SK-N-SH (cell line): Measurements from ENCODE around the gene DENND2C. TPM values are rescaled to one million over a fixed set of nuclear protein-coding genes. Genes with fewer than 3 reads are reported as not detected.

Experiments
- CHD2 ChIP-seq: fragments of 150-350 bp; IDR thresholded peaks from 2 replicates; pipeline ENCODE4 v1.6.1; 2018; ENCODE audit warnings: low read length; ENCODE audit not compliant: partially characterized antibody
- ELF1 ChIP-seq: IDR thresholded peaks from 2 replicates; pipeline ENCODE4 v1.4.0; 2012
- EP300 ChIP-seq, 2 experiments: IDR thresholded peaks; 2 replicates each; pipeline versions ENCODE4 v1.4.0 to v1.6.1; 2012; ENCODE audit warnings: borderline replicate concordance in 1 of 2, low read depth in 1 of 2, low read length in 1 of 2
- FOXJ3 ChIP-seq: sonication (generic); formaldehyde crosslinking; IDR thresholded peaks from 2 replicates; pipeline ENCODE4 v1.5.1; 2020; ENCODE audit warnings: mild to moderate bottlenecking, missing genetic modification reagents
- IRF3 ChIP-seq: fragments of 150-350 bp; IDR thresholded peaks from 2 replicates; pipeline ENCODE4 v1.6.1; 2016; ENCODE audit warnings: mild to moderate bottlenecking, low read depth, low read length
- JUND ChIP-seq: IDR thresholded peaks from 2 replicates; pipeline ENCODE4 v1.4.0; 2012
- NFIC ChIP-seq: IDR thresholded peaks from 2 replicates; pipeline ENCODE4 v1.4.0; 2012; ENCODE audit warnings: borderline replicate concordance
- NRF1 ChIP-seq: IDR thresholded peaks from 2 replicates; pipeline ENCODE4 v1.6.1; 2012; ENCODE audit warnings: low read depth, mild to moderate bottlenecking, low read length
- RAD21 ChIP-seq: IDR thresholded peaks from 2 replicates; pipeline ENCODE4 v1.6.1; 2012; ENCODE audit warnings: mild to moderate bottlenecking, low read length
- REST ChIP-seq: IDR thresholded peaks from 2 replicates; pipeline ENCODE4 v1.6.1; 2012; ENCODE audit warnings: mild to moderate bottlenecking, low read depth, low read length, moderate library complexity
- RXRA ChIP-seq: IDR thresholded peaks from 2 replicates; pipeline ENCODE4 v1.4.0; 2012; ENCODE audit warnings: low read depth, mild to moderate bottlenecking, borderline replicate concordance
- TAF1 ChIP-seq: IDR thresholded peaks from 2 replicates; pipeline ENCODE4 v1.6.1; 2012; ENCODE audit warnings: low read depth, mild to moderate bottlenecking, low read length, moderate library complexity, borderline replicate concordance
- TCF12 ChIP-seq: IDR thresholded peaks from 2 replicates; pipeline ENCODE4 v1.4.0; 2012
- TEAD4 ChIP-seq: IDR thresholded peaks from 2 replicates; pipeline ENCODE4 v1.4.0; 2012; ENCODE audit warnings: mild to moderate bottlenecking, borderline replicate concordance; ENCODE audit not compliant: insufficient read depth
- USF2 ChIP-seq: fragments of 150-350 bp; IDR thresholded peaks from 2 replicates; pipeline ENCODE4 v1.6.1; 2017; ENCODE audit warnings: antibody characterized with exemption, low read length, low read depth, borderline replicate concordance
- polyA plus RNA-seq, 3 experiments: library from polyadenylated mRNA; depleted of rRNA; stranded (reverse); fragments of >200 nt; gene quantifications; 2 replicates each; pipeline ENCODE4 v1.2.3, GENCODE V29; 2012
- TF ChIP-seq, protein P1 (sequence below): fragments of 200-600 bp; sonication (generic); IDR thresholded peaks from 2 replicates; pipeline ENCODE4 v1.6.1; 2017; ENCODE audit warnings: antibody characterized with exemption, mild to moderate bottlenecking, moderate library complexity
- TF ChIP-seq, protein P2 (sequence below): IDR thresholded peaks from 2 replicates; pipeline ENCODE4 v1.4.0; 2012; ENCODE audit warnings: low read depth, borderline replicate concordance

DENND2C gene
- polyA plus RNA-seq, 1 of the 3 experiments (the other 2 are of a cell fraction): 0.03 TPM

GRCh38 chr1:114716304-114717170, 46.7 kb upstream of the DENND2C start, which contains the start of gene NRAS (continued):
- TF ChIP-seq ELF1 (peak; percentile 92), CHD2 (peak; percentile 84), TAF1 (peak; percentile 64), TEAD4 (0 out of 2 replicates have a peak, but pooled peaks have one; percentile 7), TCF12 (no peak), NFIC (no peak), IRF3 (no peak), RAD21 (no peak), JUND (peak; percentile 25), EP300 (IDR thresholded peaks at IDR 0.05; ENCODE audit: borderline replicate concordance in 1 of 2, low read depth in 1 of 2, low read length in 1 of 2) (peak; percentile 17 to 34; a peak in 2 of 4 replicates), NRF1 (no peak), FOXJ3 (no peak), RXRA (no peak), USF2 (peak; percentile 87), REST (no peak)
- TF ChIP-seq, protein P1, sequence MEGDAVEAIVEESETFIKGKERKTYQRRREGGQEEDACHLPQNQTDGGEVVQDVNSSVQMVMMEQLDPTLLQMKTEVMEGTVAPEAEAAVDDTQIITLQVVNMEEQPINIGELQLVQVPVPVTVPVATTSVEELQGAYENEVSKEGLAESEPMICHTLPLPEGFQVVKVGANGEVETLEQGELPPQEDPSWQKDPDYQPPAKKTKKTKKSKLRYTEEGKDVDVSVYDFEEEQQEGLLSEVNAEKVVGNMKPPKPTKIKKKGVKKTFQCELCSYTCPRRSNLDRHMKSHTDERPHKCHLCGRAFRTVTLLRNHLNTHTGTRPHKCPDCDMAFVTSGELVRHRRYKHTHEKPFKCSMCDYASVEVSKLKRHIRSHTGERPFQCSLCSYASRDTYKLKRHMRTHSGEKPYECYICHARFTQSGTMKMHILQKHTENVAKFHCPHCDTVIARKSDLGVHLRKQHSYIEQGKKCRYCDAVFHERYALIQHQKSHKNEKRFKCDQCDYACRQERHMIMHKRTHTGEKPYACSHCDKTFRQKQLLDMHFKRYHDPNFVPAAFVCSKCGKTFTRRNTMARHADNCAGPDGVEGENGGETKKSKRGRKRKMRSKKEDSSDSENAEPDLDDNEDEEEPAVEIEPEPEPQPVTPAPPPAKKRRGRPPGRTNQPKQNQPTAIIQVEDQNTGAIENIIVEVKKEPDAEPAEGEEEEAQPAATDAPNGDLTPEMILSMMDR: no peak
- TF ChIP-seq, protein P2, sequence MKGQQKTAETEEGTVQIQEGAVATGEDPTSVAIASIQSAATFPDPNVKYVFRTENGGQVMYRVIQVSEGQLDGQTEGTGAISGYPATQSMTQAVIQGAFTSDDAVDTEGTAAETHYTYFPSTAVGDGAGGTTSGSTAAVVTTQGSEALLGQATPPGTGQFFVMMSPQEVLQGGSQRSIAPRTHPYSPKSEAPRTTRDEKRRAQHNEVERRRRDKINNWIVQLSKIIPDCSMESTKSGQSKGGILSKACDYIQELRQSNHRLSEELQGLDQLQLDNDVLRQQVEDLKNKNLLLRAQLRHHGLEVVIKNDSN: peak; percentile 92
